ENCODE data around the gene AVPR2.

The AVPR2 gene

GRCh38 chrX:153887385-153887784 lies 17.1 kb upstream of the AVPR2 start:
- ATAC-seq: no peak
- TF ChIP-seq CSRNP3 (CRISPR knock-in tag; IDR thresholded peaks at IDR 0.05) (no peak), BACH2 (CRISPR knock-in tag; IDR thresholded peaks at IDR 0.05; ENCODE audit: borderline replicate concordance) (no peak), CSDC2 (CRISPR knock-in tag; IDR thresholded peaks at IDR 0.05) (no peak), ISL1 (CRISPR knock-in tag; IDR thresholded peaks at IDR 0.05) (no peak), SNAI2 (CRISPR knock-in tag; IDR thresholded peaks at IDR 0.05) (no peak), TOX (CRISPR knock-in tag; IDR thresholded peaks at IDR 0.05; ENCODE audit: borderline replicate concordance) (no peak), ZC3H10 (CRISPR knock-in tag; IDR thresholded peaks at IDR 0.05) (no peak), TCF4 (CRISPR knock-in tag; IDR thresholded peaks at IDR 0.05; ENCODE audit: borderline replicate concordance) (no peak), PPARA (CRISPR knock-in tag; IDR thresholded peaks at IDR 0.05; ENCODE audit: borderline replicate concordance) (no peak), ZFP3 (CRISPR knock-in tag; IDR thresholded peaks at IDR 0.05) (no peak), ESRRG (CRISPR knock-in tag; IDR thresholded peaks at IDR 0.05) (no peak), ZNF8 (CRISPR knock-in tag; IDR thresholded peaks at IDR 0.05) (no peak), ZNF565 (CRISPR knock-in tag; conservative IDR thresholded peaks at IDR 0.05; ENCODE audit: low read depth) (no peak), ARNTL (CRISPR knock-in tag; IDR thresholded peaks at IDR 0.05; ENCODE audit: borderline replicate concordance, low read depth) (no peak)

- no peak for ATAC-seq
- TF ChIP-seq PPARA (CRISPR knock-in tag; IDR thresholded peaks at IDR 0.05; ENCODE audit: borderline replicate concordance) (no peak), ZFP3 (CRISPR knock-in tag; IDR thresholded peaks at IDR 0.05) (no peak), POU6F1 (CRISPR knock-in tag; IDR thresholded peaks at IDR 0.05; ENCODE audit: borderline replicate concordance, low read depth) (no peak), ZNF70 (CRISPR knock-in tag; IDR thresholded peaks at IDR 0.05) (no peak), ESRRG (CRISPR knock-in tag; IDR thresholded peaks at IDR 0.05) (no peak)
Observed at GRCh38 chrX:153888344-153888743, 16.1 kb upstream of the AVPR2 start.

GRCh38 chrX:153889123-153889522 lies 15.3 kb upstream of the AVPR2 start:
- no peak for ATAC-seq

GRCh38 chrX:153897899-153898298 lies 6.6 kb upstream of the AVPR2 start:
- TF ChIP-seq GLIS3 (CRISPR knock-in tag; IDR thresholded peaks at IDR 0.05) (no peak), ESRRG (CRISPR knock-in tag; IDR thresholded peaks at IDR 0.05) (no peak), TOX (CRISPR knock-in tag; IDR thresholded peaks at IDR 0.05; ENCODE audit: borderline replicate concordance) (no peak), ZNF8 (CRISPR knock-in tag; IDR thresholded peaks at IDR 0.05) (no peak), CREB5 (CRISPR knock-in tag; IDR thresholded peaks at IDR 0.05; ENCODE audit: low read depth) (no peak), ZFP3 (CRISPR knock-in tag; IDR thresholded peaks at IDR 0.05) (no peak), PPARA (CRISPR knock-in tag; IDR thresholded peaks at IDR 0.05; ENCODE audit: borderline replicate concordance) (no peak), TCF4 (CRISPR knock-in tag; IDR thresholded peaks at IDR 0.05; ENCODE audit: borderline replicate concordance) (no peak), OSR1 (CRISPR knock-in tag; IDR thresholded peaks at IDR 0.05) (no peak)
- no peak for ATAC-seq

More at GRCh38 chrX:153889123-153889522, 15.3 kb upstream of the AVPR2 start:
- TF ChIP-seq ZNF565 (CRISPR knock-in tag; conservative IDR thresholded peaks at IDR 0.05; ENCODE audit: low read depth) (no peak), ARNTL (CRISPR knock-in tag; IDR thresholded peaks at IDR 0.05; ENCODE audit: borderline replicate concordance, low read depth) (no peak), PPARA (CRISPR knock-in tag; IDR thresholded peaks at IDR 0.05; ENCODE audit: borderline replicate concordance) (no peak), TOX (CRISPR knock-in tag; IDR thresholded peaks at IDR 0.05; ENCODE audit: borderline replicate concordance) (no peak)

- ATAC-seq: peak; percentile 67
- TF ChIP-seq PATZ1 (CRISPR knock-in tag; IDR thresholded peaks at IDR 0.05; ENCODE audit: borderline replicate concordance) (peak; percentile 33; the same call in 1 of the 2 replicates), TSHZ2 (CRISPR knock-in tag; IDR thresholded peaks at IDR 0.05) (no peak)
Observed at GRCh38 chrX:153900831-153901752, 3.4 kb upstream of the AVPR2 start.
